Hematopoietic multipotent progenitor cell treated with erythropoietin and hydrocortisone succinate and interleukin-3 and kit ligand, for 4 days (in vitro differentiated cells): ENCODE measurements around the gene GSG1L.
"Not testable (repeated sequence)": the region's sequence is repeated elsewhere in the genome, so short reads cannot be mapped to it uniquely, and the experiment has no call there.

ENCODE experiments used
- DNase-seq: peaks from one replicate; pipeline ENCODE4 v3.0.0-alpha.2; 2015

The GSG1L gene

DNA sequence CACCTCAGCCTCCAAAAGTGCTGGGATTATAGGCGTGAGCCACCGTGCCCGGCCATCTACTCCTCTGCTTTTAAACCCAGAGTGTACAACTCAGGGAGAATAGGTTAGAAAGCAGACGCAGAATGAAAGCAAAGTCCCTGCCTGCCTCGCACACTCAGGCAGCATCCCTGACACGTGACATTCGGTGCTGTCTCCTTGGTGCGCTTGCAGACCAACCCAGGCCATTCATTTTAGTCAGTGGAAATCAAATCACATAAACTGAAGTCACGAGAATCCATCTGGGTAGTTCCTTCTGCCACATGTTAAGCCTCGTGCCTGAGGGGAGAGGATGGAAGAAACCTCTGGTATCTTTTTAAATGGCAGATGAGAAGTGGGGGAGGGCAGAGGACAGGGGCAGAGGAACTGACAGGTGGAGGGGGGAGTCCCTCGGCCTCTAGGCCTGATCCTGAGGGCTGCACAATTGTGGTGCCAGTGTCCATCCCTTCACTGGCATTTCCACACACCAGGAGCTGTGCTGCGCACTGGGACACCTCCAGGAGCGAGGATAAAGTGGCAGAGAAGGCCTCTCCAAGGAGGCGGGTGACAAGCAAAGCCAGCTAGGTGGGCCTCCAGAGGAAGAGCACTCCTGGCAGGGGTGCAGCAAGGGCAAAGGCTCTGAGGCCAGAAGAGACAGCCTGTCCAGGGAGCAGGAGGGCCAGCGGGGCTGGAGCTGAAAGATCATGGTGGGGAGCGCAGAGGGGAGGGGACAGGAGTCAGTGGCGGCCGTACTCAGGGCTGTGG lies 317.2 kb downstream of the GSG1L start:
- DNase-seq = no peak

GRCh38 chr16:27745348-27745747 lies 318.2 kb downstream of the GSG1L start:
- no peak for DNase-seq

DNA sequence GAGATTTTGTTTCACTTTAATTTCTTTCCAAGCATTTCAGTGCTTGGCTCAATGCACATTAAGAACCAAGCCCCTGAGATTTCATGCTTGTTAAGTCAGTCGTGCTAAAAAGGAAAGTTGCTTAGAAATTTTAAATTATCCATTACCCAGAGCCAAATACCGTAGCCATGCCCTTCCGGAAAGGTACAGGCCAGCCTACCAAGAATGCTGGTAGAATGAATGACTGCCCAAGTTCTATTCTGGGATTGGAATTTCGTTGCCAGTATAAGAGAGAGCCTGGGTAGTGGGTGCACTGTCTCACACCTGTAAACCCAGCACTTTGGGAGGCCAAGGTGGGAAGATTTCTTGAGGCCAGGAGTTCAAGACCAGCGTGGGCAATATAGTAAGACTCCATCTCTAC lies 319.6 kb downstream of the GSG1L start:
- no peak for DNase-seq

- not testable (repeated sequence) for DNase-seq
Observed at GRCh38 chr16:27743001-27743400, 320.5 kb downstream of the GSG1L start.

GRCh38 chr16:27742333-27742732 lies 321.2 kb downstream of the GSG1L start:
- no peak for DNase-seq

- DNase-seq = no peak
Observed at GRCh38 chr16:27740496-27741201, 322.9 kb downstream of the GSG1L start.

DNA sequence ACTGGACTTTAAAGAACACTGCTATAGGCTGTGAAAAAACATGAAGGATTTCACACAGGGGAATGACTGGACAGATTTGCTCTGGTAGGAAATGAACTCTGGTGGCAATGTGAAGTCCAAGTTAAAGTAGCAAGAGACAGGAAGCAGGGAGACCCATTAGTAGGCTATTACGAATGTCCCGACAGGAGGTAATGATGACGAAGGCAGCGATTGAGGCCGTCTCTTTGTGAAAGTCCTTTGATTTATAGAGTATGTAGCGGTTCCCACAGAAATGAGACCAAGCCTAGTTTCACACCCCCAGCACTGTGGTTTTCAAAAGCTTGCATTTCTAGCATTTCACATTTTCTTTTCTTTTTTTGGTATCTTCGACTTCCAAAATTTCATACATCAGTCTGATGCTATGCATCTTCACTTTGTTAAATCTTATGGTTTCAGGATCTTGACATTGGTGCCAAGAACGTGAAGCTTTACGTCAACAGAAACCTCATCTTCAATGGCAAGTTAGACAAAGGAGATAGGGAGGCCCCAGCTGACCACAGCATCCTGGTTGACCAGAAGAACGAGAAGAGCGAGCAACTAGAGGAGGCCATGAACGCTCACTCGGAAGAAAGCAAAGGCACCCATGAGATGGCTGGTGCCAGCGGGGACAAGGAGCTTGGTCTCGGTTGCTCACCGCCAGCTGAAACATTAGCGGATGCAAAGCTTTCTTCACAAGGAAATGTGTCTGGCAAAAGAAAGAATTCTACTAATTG lies 323.7 kb downstream of the GSG1L start:
- no peak for DNase-seq

GRCh38 chr16:27738596-27738995 lies 324.9 kb downstream of the GSG1L start:
- no peak for DNase-seq
